HG03097 (cell line): ENCODE data around the gene SPATA31A3.
"Not testable (repeated sequence)": the region's sequence is repeated elsewhere in the genome, so short reads cannot be mapped to it uniquely, and the experiment has no call there.

Experiments
- ATAC-seq: cut with Tn5 transposase; IDR thresholded peaks from one replicate; pipeline ENCODE4 v1.9.1; 2021; ENCODE audit not compliant: unreplicated experiment, low FRiP score

SPATA31A3 gene

GRCh38 chr9:66992450-66992849, at the start of gene SPATA31A3:
Gene SPATA31A3 (minus strand): TSS chr9:66992550. CDS start chr9:66992521, 29 bp downstream.
- not testable (repeated sequence) for ATAC-seq

- not testable (repeated sequence) for ATAC-seq
Observed at GRCh38 chr9:66952576-66952975, 39.8 kb downstream of the SPATA31A3 start.

GRCh38 chr9:66942400-66943155, 49.8 kb downstream of the SPATA31A3 start:
- not testable (repeated sequence) for ATAC-seq

- not testable (repeated sequence) for ATAC-seq
Observed at GRCh38 chr9:66939878-66940830, 52.2 kb downstream of the SPATA31A3 start.

- not testable (repeated sequence) for ATAC-seq
Observed at GRCh38 chr9:66938322-66938721, 54.0 kb downstream of the SPATA31A3 start.

GRCh38 chr9:66937662-66938061, 54.7 kb downstream of the SPATA31A3 start:
- not testable (repeated sequence) for ATAC-seq
